Retinal pigment epithelial cell (primary cell): Measurements from ENCODE around the gene CORO7.

Experiments
- DNase-seq: peaks from one replicate; pipeline ENCODE4 v3.0.0-alpha.2; 2010; ENCODE audit warnings: low read depth
- H3K4me3 ChIP-seq: 2 replicates; pipeline ENCODE4 v1.5.1; 2011; ENCODE audit warnings: mild to moderate bottlenecking, low read length, control low read depth, moderate library complexity
- CTCF ChIP-seq: conservative IDR thresholded peaks from 2 replicates; pipeline ENCODE4 v1.5.1; 2011; ENCODE audit warnings: low read depth, low read length, control low read depth, inconsistent platforms

CORO7 gene

GRCh38 chr16:4330277-4330874, 86.0 kb downstream of the CORO7 start:
- TF ChIP-seq CTCF: peak; percentile 96
- no peak overlapping the region for H3K4me3 ChIP-seq
- no peak for DNase-seq

GRCh38 chr16:4328782-4329775, 87.3 kb downstream of the CORO7 start:
- DNase-seq: no peak
- no peak overlapping the region for H3K4me3 ChIP-seq
- no peak for TF ChIP-seq CTCF

DNA sequence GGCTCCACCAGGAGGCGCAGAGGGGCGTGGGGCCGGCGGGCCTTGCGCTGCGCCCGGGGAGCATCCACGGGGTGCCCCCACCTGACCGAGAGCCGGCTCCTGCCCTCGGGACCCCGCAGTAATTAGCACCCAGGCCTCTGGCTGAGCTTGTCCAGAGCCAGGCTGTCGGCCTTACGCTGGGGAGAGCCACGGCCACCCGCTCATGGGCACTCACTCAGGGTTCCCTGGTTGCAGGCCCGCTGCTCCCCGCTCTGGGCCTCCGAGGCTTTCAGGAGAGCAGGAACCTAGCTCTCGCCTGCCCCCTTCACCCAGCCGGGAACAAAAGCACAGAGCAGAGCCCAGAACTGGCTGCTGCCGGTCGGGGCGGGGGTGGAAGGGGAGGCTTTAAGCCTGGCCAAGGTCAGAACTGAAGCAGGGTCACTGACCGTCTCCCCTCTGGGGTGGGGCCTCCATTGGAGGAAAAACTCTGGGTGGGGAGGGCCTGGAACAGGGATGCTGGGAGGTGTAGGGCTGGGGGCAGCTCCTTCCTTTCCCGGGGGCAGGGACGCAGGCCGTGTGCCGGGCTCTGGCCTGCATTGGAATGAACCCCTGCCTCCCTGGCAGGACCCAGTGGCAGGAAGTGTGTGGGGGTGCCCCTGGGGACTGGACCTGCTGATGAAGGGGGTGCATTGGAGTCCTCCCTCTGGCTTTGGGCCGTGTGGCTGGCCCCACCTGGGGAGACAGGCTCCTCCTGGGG, 88.2 kb downstream of the CORO7 start:
- TF ChIP-seq CTCF: peak; percentile 71
- no peak for DNase-seq
- peak overlapping the region; percentile 33 for H3K4me3 ChIP-seq

DNA sequence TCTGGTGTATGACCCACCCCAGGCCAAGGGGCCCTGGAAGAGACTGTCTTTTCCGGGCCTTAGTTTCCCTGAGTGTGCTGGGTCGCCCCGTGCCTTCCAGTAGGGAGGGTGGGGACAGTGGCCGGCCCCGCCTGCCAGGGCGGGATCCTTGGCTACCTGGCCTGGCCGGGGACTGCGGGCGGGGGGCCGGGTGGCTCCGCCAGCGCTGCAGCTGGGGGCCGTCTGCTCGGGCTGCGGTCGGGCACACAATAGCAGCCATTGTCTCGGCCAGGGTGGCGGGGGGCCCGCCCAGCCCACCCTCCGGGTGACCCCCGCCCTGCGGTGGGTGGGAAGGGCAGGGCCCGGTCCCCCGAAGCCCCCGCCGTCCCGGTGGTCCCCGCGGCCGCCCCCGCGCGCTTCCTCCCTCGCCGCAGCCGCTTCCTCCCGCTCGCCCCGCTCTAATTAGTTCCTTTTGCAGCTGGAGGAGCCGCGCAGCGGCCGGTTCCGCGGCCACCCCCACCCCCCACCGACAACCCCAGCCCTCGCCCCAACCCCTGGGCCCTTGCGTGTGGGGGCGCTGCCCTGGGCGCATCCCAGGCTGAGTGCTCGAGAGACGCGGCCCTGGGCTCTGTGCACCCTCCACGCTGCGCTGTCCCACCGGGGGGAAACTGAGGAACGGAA, 88.9 kb downstream of the CORO7 start:
- peak overlapping the region; percentile 33 for H3K4me3 ChIP-seq
- no peak for TF ChIP-seq CTCF
- no peak for DNase-seq

DNA sequence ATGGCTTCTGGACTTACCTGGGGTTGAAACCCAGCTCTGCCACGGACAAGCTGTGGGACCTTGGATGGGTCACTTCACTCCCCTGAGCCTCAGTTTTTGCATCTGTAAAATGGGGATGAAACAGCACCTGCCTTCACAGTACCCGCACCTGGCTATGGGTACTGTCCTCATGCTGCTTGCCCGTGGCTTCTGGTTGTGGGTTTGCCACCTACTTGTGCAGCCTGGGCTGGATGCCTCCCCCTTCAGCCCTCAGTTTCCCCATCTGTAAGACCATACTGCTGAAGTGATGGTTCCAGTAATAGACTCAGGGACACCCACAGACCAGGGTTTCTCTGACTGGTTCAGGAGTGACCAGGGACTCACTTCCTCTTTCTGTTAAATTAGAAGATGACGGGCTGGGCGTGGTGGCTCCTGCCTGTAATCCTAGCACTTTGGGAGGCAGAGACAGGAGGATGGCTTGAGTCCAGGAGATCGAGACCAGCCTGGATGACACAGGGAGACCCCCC, 91.1 kb downstream of the CORO7 start:
- no peak for DNase-seq
- no peak overlapping the region for H3K4me3 ChIP-seq
- TF ChIP-seq CTCF: no peak

- H3K4me3 ChIP-seq: no peak overlapping the region
- no peak for TF ChIP-seq CTCF
- no peak for DNase-seq
Observed at GRCh38 chr16:4324492-4325252, 91.7 kb downstream of the CORO7 start.
